NCI-H748 (cell line): ENCODE measurements around the gene CAB39.
A peak's percentile ranks its signal among the peaks of the same experiment; 100 is the strongest.

Experiments
- DNase-seq: peaks from one replicate; lab custom pipeline; 2025; ENCODE audit not compliant: unreplicated experiment; lab: John Stamatoyannopoulos, UW

The CAB39 gene

GRCh38 chr2:230852113-230852512 is 139.5 kb downstream of the CAB39 start:
- no peak for DNase-seq

- peak; percentile 51 for DNase-seq
Measured at GRCh38 chr2:230861552-230862255, 149.1 kb downstream of the CAB39 start.

GRCh38 chr2:230862292-230862691 is 149.7 kb downstream of the CAB39 start:
- DNase-seq = no peak

DNA sequence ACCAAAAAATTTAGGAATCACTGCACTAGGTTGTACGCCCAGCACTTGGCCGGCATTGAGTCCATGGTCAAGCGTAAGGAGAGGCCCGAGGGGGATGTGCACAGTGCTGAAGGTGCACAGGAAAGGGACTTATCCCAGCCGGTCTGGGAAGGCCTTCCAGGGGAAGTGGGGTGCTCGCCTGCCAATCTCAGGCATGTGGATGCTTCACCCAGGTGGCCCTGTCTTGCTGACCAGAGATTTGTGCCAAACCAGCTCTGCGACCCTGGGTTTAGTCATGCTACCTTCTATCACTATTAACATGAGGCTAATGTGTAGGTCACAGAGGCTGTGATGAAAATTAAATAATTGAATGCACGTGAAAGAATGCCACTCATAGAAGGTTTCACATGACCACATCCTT is 150.4 kb downstream of the CAB39 start:
- DNase-seq = no peak

DNA sequence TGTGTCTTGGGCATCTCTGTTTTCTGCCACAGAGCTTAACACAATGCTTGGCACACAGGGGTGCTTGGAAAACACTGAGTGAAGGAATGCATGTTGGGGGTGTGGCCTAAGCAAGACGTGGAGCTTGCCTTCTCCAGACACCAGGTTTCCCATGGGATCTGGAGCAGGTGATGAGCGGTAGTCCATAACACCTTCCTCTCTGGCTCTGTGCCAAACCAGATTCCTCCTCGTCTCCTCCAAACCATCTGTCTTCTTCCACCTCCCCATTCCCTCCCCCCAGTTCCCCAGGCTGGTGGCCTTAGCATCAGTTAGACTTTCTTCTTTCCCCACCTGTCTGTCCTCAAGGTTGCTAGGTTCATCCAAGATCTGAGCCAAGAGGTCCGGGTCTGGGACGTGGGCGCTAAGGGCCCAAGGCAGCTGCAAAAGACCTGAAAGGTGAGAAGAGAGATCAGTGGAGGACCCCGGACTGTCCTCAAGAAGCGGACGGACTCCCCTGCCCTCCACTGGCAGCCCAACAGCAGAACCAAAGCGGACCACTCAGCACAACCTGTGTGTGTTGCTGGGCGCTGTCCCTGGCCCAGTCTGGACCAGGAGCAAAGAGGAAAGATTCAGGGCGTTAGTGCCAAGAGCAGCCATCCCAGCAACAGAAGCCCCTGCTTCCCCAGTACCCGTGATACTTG is 150.9 kb downstream of the CAB39 start:
- peak; percentile 18 for DNase-seq

GRCh38 chr2:230864122-230864604 is 151.5 kb downstream of the CAB39 start:
- DNase-seq = no peak

DNA sequence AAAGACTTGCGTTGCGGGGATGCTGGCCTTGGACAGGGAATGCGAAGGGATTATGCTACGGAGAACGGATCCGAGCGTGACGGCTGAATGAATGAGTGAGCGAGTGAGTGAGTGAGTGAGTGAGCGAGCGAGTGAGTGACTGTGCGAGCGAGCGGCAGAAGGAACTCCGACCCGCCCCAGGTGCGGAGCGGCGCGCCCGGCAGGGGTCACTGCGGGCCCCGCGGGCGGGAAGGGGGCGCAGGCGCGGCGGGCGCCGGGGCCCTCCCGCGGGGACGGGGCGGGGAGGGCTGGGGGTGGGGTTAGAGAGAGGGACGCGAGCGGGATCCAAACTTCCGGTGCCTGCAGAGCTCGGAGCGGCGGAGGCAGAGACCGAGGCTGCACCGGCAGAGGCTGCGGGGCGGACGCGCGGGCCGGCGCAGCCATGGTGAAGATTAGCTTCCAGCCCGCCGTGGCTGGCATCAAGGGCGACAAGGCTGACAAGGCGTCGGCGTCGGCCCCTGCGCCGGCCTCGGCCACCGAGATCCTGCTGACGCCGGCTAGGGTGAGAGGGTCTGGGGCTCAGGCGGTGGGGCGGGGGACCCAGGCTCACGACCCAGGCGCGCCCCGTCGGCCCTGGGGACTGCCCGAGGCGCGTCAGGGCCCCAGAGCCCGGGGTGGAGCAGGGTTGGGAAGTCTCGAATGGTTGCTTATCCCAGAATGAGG is 152.1 kb downstream of the CAB39 start, which contains the start of gene ITM2C:
ITM2C (plus strand) TSS at position 338 of the 702 bp plus-strand sequence; CDS start at position 422, 84 bp downstream.
- peak; percentile 74 for DNase-seq

- peak; percentile 34 for DNase-seq
Measured at GRCh38 chr2:230865307-230865765, 152.7 kb downstream of the CAB39 start.

GRCh38 chr2:230865766-230866755 is 153.4 kb downstream of the CAB39 start:
- DNase-seq = peak; percentile 54

DNA sequence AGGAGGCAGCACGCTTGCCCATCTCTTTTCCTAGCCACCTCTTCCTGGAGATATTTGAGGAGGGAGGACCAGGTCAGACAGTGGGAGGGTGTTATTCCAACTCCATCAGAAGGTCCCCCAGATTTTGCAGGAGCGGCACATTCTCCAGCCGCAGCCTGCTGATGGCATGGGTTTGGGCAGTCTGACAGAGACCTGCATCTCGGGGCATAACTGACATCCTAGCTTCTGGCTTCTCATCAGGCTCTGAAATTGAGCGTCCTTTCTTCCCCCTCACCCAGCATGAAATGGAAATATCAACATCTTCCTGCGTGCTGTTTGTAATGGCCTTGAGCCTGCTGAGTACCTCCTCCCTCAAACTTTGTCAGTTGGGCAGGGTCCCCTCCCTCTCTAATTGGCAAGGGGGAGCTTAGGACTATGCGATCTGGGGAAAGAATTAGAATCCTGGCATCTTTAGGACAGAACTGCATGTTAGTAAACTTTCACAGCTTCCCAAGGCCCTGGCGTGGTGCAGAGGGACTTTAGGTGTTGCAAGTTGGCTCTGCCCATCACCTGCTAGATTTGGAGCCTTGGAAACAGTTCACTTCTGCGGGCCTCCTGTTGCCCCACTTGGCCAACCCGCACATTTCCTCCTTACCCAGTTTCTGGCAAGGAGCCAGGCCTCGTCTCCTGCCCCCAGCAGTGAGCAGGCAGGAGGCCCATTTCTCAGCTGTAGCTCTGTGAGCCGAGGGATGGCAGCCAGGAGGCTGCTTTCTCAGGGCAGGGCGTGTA is 154.3 kb downstream of the CAB39 start:
- peak; percentile 38 for DNase-seq

GRCh38 chr2:230868161-230868946 is 155.7 kb downstream of the CAB39 start:
- DNase-seq = no peak

GRCh38 chr2:230868947-230869913 is 156.6 kb downstream of the CAB39 start:
- no peak for DNase-seq

DNA sequence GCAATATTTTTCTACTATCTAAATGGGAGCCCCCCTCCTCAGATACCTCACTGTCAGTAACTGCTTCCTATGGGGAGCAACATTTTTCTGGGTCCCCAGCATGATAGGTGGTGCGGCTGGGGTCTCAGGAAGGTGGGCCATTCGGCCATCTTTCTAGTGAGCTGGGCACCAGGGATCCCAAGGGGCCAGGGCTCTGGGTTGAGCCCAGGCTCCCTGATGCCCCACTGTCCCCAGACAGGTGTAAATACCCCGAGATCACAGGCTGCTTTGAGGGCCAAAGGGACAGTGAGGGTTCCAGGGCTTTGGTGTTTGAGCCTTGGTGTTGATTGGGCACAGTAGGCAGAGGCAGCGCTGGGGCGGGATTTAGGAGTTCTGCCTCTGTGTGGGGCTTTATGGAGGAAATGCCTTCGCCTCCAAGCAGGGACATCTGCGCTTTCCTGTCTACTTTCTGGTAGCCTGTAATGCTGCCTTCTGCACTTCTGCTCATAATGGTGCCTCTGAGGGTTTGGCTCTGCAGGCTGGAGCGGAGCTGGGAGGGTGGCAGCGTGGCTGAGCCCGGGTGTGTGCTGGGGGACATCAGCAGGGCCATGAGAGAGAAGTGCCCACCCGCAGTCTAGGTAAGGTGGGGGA is 157.4 kb downstream of the CAB39 start:
- no peak for DNase-seq
